Duodenal mucosa (tissue), 2 donors: ENCODE measurements around the gene EPHB2.
A peak's percentile ranks its signal among the peaks of the same experiment; 100 is the strongest.

Experiments
- H3K27ac ChIP-seq: one replicate; pipeline ENCODE4 v1.7.0; 2013; ENCODE audit warnings: low read depth, low read length
- H3K27me3 ChIP-seq, 2 donors: one replicate each; pipeline ENCODE4 v1.7.0; 2013; ENCODE audit warnings: low read length in 2 of 2, control low read depth in 1 of 2; ENCODE audit not compliant: insufficient read depth in 2 of 2, control insufficient read depth in 1 of 2
- H3K36me3 ChIP-seq, 2 donors: one replicate each; pipeline ENCODE4 v1.7.0; 2013; ENCODE audit warnings: low read length in 2 of 2, control low read depth in 1 of 2; ENCODE audit not compliant: insufficient read depth in 2 of 2, control insufficient read depth in 1 of 2
- H3K4me1 ChIP-seq, 2 donors: one replicate each; pipeline ENCODE4 v1.7.0; 2013; ENCODE audit warnings: low read length in 2 of 2, control low read depth in 1 of 2; ENCODE audit not compliant: insufficient read depth in 2 of 2, control insufficient read depth in 1 of 2
- H3K4me3 ChIP-seq, 2 donors: one replicate each; pipeline ENCODE4 v1.7.0; 2013; ENCODE audit warnings: low read length in 2 of 2, low read depth in 1 of 2
- H3K9ac ChIP-seq, 2 donors: one replicate each; pipeline ENCODE4 v1.7.0; 2013; ENCODE audit warnings: low read length in 2 of 2, low read depth in 1 of 2
- H3K9me3 ChIP-seq, 2 donors: one replicate each; pipeline ENCODE4 v1.7.0; 2013; ENCODE audit warnings: low read length in 2 of 2, control low read depth in 1 of 2; ENCODE audit not compliant: control insufficient read depth in 1 of 2

EPHB2 gene

DNA sequence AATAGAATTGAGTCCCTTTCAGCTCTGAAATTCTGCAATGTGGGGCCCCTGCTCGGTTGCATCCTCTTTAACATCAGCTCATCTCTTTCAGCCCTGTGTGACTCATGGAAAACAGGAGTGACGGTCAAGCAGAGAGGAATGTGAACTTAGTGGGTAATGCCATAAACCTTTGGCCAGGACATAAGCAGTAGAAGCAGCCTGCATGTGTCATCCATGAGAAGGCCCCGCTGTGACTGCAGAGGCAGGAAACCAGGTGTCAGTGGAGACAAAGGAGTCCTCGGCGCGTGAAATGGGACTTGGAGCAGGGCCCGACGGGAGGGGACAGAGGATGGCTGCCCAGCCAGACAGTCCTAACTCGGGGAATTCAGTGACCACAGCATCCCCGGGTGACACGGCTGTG lies 21.1 kb upstream of the EPHB2 start:
- Histone ChIP-seq H3K9me3 (no peaks in the 10 kb centered on the region), H3K27me3 (no peaks in the 10 kb centered on the region), H3K4me3 (no peak overlapping the region), H3K4me1 (no peaks in the 10 kb centered on the region), H3K9ac (no peak overlapping the region), H3K27ac (no peak overlapping the region), H3K36me3 (no peaks in the 10 kb centered on the region)

DNA sequence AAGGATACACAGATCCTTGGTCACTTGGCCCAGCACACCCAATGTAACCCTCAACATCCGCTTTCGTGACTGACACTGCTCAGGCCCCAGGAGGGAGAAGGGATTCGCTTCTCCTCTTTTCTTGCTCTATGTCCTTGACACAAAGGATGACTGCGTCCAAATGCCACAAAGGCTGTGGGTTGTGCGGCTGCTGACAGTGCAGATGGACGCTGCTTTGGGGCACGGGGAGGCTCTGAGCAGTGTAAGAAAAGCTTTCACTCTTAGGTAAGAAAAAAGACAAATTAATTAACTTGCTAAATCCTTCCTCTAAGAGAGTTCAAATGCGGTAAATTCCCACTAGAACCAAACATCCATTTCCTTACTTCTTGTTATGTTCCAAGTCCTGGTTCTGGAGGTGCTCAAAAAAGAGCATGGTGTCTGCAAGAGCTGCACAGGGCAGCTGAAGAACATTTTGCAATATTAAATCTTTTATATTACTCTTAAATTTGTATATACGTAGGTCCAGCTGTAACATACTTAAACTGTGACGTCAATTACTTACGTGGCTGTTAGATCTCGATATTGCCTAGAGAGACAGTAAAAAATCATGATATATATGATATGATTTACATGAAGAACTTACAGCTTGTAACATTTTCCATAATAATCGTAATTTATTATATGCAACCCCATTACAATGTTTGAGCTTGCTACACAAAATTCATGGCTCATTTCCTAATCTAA lies 19.4 kb upstream of the EPHB2 start:
- no peak overlapping the region for H3K4me3 ChIP-seq
- no peaks in the 10 kb centered on the region for H3K9me3 ChIP-seq
- no peaks in the 10 kb centered on the region for H3K27me3 ChIP-seq
- no peak overlapping the region for H3K9ac ChIP-seq
- no peak overlapping the region for H3K27ac ChIP-seq
- no peaks in the 10 kb centered on the region for H3K36me3 ChIP-seq
- H3K4me1 ChIP-seq = no peaks in the 10 kb centered on the region

DNA sequence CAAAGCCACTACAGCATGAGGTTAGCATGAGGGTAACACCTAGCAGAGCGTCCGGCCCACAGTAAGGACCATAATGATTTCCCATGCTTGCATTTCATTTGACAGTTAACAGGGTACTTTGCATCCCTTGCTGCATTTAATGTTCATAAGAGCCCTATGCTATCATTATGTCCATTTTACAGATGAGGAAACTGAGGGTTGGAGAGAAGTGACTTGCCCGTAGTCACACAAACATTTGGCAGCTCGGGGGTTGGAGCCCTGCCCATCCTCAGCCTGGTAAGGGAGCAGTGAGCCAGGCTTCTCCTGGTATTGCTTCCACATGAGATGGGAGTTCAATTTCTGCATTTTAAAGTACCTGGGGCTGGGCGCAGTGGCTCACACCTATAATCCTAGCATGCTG lies 16.5 kb upstream of the EPHB2 start:
- no peak overlapping the region for H3K4me3 ChIP-seq
- H3K27ac ChIP-seq = no peak overlapping the region
- H3K36me3 ChIP-seq = no peaks in the 10 kb centered on the region
- H3K4me1 ChIP-seq = peaks cover 6% of the 10 kb centered on the region in 2 donors
- no peak overlapping the region for H3K9ac ChIP-seq
- H3K9me3 ChIP-seq = no peaks in the 10 kb centered on the region
- H3K27me3 ChIP-seq = no peaks in the 10 kb centered on the region

DNA sequence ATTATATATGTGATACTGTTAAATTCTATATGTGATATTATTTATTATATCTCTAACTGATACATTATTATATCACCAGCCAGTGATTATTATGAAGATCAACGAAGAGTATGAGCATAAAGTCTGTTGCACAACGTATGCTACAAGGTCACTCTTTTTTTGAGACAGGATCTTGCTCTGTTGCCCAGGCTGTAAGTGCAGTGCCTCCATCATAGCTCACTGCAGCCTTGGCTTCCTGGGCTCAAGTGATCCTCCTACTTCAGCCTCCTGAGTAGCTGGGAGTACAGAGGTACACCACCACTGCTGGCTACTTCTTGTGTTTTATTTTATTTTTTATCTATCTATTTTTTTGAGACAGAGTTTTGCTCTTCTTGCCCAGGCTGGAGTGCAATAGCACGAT lies 14.0 kb upstream of the EPHB2 start:
- Histone ChIP-seq H3K27ac (no peak overlapping the region), H3K27me3 (no peaks in the 10 kb centered on the region), H3K36me3 (no peaks in the 10 kb centered on the region), H3K4me3 (no peak overlapping the region), H3K4me1 (peaks cover 11 to 16% of the 10 kb centered on the region in 2 donors), H3K9ac (no peak overlapping the region), H3K9me3 (no peaks in the 10 kb centered on the region)

DNA sequence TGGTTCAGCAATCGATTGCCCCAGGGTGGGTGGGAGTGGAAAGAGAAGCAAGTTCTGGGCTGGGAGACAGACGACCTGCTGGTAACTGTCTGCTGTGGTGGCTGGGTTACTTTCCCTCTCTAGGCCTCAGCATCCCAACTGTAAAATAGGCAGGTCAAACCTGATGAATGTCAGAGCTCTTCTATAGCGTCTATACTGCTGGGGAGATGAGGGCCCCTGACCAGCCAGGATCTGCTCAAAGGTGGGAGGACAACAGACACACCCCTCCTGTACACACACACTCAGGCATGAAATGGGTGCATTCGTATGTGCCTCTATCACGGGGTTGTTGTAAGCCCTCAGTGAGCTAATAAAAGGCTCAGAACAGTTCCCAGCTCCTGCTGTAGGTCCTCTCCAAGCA lies 12.7 kb upstream of the EPHB2 start:
- H3K9ac ChIP-seq = no peak overlapping the region
- no peaks in the 10 kb centered on the region for H3K27me3 ChIP-seq
- peaks cover 23 to 26% of the 10 kb centered on the region in 2 donors for H3K4me1 ChIP-seq
- no peak overlapping the region for H3K27ac ChIP-seq
- no peaks in the 10 kb centered on the region for H3K36me3 ChIP-seq
- no peak overlapping the region for H3K4me3 ChIP-seq
- H3K9me3 ChIP-seq = no peaks in the 10 kb centered on the region

DNA sequence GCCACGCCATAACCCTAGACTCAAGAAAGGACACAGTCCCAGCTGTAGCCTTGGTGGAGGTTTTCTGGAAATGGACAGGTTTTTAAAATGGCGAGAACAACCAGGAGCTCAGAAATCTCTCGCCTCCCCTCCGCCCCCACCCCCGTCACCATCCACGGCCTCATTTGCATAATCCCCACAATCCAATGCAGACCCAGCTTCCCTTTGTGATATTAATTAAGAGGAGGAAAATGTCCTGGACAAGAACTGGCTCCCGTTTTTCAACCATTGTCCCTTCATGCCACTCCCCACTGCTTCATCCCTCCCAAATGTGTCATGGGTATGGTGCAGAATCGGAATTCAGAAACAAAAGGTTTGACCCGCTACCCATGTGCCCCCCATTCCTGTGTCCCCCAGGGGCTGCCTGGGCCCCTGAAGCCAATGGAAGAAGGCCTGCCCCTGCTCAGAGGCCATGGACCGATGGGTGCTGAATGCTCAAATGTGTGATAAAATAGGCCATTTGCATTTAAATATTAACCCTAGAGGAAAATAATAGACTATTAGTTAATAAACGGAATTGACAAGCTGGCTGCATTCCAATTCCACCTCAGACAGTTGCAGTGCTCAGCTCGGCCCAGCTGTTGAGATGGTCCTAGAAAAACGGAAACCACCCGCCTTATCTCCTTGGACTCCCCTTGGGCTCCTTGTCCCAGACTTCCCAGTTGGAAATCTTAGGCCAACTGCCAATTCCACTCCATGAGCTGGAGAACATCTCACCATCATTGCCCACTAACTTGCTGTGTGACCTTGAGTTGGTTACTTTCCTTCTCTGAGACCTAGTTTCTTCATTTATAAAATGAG lies 10.7 kb upstream of the EPHB2 start:
- H3K4me3 ChIP-seq = no peak overlapping the region
- no peak overlapping the region for H3K27ac ChIP-seq
- peaks cover 40 to 41% of the 10 kb centered on the region in 2 donors for H3K4me1 ChIP-seq
- no peaks in the 10 kb centered on the region for H3K27me3 ChIP-seq
- no peaks in the 10 kb centered on the region for H3K36me3 ChIP-seq
- H3K9me3 ChIP-seq = no peaks in the 10 kb centered on the region
- no peak overlapping the region for H3K9ac ChIP-seq

DNA sequence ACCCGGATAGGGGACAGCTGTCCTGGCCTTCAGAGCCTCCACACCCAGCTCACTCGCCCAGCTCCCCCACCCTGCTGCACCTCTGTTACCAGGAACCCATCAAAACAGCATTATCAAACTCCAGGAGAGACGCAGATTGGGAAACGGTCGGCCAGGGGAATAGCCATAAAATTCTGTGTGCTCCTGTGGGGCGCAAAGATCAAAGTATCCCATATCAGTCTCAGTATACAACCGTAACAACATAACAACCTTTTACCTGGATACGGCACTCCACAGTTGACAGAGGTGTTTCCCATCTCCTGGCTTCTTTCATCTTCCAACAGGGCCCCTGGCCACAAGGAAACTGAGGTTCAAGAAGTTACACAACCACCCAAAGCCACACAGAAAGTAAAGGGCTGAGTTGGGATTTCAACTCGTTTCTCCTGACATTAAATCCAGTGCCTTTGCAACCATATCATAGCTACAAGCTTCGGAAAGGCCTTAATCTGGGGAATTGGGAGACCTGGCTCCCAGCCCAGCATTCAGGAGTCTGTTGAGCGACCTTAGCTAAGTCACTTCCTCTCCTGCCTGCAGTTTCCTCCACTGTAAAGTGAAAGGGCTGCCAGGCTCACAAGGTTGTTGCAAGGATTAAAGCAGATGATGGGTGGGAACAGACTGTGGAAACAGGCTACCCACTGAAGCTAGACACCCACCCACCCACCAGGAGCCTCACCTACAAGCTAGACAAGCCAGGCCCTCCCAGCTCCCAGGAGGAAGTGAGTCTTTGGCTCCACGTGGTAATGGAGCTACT lies 8.1 kb upstream of the EPHB2 start:
- Histone ChIP-seq H3K4me3 (peak overlapping the region; percentile 23 to 40), H3K27me3 (no peaks in the 10 kb centered on the region), H3K9ac (peak overlapping the region in 1 of 2 donors; percentile 26), H3K9me3 (no peaks in the 10 kb centered on the region), H3K4me1 (peaks cover 40 to 41% of the 10 kb centered on the region in 2 donors), H3K36me3 (no peaks in the 10 kb centered on the region), H3K27ac (peak overlapping the region; percentile 35)

DNA sequence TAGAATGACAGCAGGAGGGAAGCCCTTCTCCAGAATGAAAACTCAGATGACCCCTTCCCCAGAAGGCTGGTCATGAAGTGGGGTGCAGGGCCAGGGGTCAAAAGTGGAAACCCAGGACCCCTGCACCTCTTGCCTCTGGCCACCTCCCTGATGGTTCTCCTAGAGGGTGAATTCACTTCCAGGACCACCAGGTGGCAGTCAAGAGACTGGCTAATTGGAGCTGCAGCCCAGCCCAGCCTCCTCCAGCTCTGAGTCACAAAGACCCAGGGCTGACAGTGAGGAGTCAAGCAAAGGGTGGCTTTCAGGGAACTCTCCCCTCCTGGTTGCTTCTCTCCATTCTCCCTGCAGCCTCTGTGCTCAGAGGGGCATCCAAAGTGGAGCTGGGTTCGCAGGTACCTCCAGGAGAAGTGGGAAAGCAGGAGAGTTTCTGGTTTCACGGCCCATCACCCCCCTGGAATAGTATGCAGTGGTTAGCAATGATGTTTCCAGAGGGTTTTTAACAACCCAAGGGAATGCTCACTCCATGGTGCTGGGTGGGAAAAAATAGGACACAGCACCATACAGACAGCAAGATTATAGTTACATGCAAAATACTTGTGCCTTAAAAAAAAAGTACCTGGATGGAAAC lies 6.1 kb upstream of the EPHB2 start:
- no peak overlapping the region for H3K4me3 ChIP-seq
- H3K9ac ChIP-seq = no peak overlapping the region
- H3K9me3 ChIP-seq = no peaks in the 10 kb centered on the region
- H3K27ac ChIP-seq = no peak overlapping the region
- H3K27me3 ChIP-seq = no peaks in the 10 kb centered on the region
- H3K36me3 ChIP-seq = no peaks in the 10 kb centered on the region
- peaks cover 35 to 44% of the 10 kb centered on the region in 2 donors for H3K4me1 ChIP-seq

DNA sequence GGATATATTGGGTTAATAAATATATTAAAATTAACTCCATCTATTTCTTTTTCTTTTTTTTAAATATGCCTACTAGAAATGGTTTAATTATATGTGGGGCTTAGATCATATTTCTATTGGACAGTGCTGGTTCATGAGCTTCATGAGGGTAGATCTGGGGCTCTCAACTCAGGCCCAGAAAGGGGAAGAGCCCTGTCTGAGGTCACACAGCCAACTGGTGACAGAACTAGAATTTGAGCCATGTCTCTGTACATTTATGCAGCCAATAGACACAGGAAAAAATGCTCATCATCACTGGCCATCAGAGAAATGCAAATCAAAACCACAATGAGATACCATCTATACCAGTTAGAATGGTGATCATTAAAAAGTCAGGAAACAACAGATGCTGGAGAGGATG lies 5.1 kb upstream of the EPHB2 start:
- H3K27me3 ChIP-seq = no peaks in the 10 kb centered on the region
- no peak overlapping the region for H3K27ac ChIP-seq
- H3K9ac ChIP-seq = no peak overlapping the region
- H3K4me1 ChIP-seq = peaks cover 34 to 50% of the 10 kb centered on the region in 2 donors
- no peaks in the 10 kb centered on the region for H3K36me3 ChIP-seq
- no peaks in the 10 kb centered on the region for H3K9me3 ChIP-seq
- no peak overlapping the region for H3K4me3 ChIP-seq
